GM10847 (cell line): Measurements from ENCODE around the gene PVR.

Source experiments
- POLR2A ChIP-seq: IDR thresholded peaks from 2 replicates; pipeline ENCODE4 v1.6.1; 2011; ENCODE audit not compliant: insufficient read length; ENCODE audit errors: extremely low read depth

Gene PVR

DNA sequence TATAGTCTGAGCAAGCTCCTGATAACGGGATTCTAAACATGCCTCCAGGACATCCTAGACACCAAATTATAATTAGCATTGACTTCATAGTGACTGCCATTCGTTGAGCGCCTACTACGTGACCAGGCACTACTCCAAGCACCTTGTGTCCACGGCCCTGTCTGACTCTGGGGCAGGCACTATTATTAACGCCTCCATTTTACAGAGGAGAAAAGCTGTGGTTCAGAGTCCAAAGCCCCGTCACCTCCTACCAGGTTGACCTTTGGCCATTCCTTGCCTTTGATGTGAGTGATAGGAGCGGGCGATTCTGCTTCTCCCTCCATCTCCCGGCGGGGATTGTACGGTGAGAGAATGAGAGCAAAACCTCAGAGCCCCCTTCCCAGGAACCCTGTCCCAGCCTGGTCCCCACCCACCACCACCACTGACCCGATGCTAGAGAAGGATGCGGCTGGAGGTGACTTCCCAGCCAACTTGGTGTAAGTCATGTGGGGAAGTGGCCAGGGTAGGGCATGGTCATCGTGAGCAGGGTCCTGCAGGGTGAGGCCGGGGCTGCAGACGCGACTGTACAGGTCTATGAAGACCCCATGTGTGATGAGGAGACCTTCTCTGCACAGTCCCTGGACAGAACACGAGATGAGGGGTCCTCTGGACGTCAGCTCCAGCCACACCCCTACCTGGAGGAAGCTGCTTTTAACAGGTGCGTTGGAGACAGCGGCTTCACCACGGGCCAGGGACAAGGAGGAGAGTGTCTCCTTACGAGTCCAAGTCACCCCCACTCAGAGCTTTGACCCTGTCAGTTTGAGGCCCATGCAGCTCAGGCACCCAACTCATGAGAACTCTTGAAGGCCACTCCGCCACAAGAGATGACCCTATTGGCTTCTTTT, 30.2 kb upstream of the PVR start, which contains the start of gene IGSF23:
Gene IGSF23 (plus strand): TSS at position 269 of the 884 bp plus-strand sequence. CDS start 83 bp downstream, at position 352.
- TF ChIP-seq POLR2A, result no peak

DNA sequence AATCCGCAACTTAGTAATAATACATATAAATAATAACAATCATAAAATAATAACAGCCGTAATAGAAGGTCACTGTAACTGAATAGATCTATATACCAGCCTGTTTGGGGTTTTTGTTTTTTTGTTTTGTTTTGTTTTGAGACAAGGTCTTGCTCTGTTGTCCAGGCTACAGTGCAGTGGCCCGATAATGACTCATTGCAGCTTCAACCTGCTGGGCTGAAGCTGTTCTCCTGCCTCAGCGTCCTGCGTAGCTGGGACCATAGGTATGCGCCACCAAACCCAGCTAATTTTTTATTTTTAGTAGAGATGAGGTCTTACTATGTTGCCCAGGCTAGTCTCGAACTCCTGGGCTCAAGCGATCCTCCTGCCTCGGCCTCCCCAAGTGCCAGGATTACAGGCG, 29.4 kb upstream of the PVR start:
- no peak for TF ChIP-seq POLR2A

DNA sequence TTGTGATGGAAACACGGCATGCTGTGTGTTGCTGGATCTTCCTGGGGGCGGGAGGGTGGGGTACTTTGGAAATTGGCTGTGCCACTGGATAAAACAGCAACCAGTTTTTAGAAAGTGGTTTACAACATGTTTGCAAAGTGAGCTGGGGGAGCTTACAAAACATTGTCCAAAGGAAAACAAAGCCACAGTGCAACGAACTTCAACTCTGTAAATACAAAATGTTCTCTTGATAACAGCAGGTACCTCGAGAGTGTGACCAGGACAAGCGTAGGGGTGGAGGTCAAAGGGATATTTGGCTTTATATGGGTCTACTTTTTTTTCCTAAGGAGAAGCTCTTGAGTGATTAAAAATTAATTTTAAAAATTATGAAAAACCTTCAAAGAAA, 27.9 kb upstream of the PVR start:
- TF ChIP-seq POLR2A, result no peak

DNA sequence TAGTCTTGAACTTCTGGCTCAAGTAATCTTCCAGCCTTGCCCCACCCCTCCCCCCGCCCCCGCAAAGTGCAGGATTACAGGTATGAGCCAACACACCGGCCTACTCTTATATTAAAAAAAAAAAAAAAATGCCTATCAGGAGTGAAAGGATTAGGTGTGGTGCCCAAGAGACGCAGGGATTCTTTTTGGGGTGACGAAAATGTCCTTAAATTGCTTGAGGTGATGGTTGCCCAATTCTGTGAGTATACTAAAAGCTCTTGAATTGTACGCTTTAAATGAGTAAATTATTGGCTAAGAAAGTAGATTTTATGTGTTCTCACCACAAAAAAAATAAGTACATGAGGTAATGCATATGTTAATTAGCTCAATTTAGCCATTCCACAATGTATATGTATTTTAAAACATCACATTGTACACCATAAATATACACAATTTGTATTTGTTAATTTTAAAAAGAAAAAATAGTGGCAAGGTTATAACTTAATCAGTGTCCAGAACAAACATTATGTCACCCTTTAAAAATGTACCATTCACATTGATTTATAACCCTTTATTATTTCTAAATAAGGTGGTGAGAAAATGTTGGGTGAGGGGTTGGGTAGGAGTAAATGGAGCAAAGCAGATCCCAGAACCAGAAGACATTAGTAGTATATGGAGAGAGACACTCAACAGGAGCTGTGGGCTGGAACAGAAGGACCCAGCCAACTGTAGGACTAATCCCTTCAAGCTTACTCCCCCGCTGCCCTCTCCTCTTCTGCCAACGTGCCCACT, 26.4 kb upstream of the PVR start:
- TF ChIP-seq POLR2A, result no peak

DNA sequence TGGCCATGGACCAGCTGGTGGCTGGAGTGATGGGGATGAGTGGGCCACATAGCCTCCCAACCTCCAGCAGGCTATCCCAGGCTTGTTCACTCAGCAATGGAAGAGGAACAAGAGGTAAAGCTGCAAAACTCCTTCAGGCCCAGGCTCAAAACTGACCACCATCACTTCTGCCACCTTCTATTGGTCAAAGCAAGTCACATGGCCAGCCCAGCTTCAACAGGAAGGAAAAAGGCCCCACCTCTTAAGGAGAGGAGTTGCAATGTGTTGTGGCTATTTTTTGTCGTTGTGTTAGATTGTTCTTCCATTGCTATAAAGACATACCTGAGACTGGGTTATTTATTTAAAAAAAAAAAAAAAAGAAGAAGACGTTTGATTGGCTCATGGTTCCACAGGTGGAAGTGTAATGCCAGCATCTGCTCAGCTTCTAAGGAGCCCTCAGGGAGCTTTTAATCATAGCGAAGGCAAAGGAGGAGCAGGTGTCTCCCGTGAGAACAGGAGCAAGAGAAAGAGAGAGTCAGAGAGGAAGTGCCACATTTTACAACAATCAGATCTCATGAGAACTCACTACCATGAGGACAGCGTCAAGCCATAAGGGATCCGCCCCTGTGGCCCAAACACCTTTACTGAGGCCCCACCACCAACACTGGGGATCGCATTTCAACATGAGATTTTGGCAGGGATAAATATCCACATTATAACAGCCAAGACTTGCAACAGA, 24.9 kb upstream of the PVR start:
- no peak for TF ChIP-seq POLR2A

DNA sequence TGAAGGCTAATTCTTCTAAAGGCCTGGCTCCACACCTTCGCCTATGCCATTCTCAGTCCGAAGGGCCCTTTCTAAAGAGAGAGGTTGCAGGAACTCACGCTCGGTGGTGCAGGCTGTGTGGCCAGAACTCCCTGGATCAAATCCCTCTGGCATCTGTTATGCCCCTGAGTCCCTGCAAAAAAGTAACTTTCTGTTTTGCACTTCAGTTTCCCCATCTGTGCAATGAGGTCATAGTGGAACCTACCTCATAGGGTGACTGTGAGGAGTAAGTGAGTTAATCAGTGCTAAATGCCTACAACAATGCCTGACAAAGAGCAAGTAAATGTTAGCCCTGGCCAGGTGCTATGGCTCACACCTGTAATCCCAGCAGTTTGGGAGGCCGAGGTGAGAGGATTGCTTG, 23.0 kb upstream of the PVR start:
- no peak for TF ChIP-seq POLR2A

DNA sequence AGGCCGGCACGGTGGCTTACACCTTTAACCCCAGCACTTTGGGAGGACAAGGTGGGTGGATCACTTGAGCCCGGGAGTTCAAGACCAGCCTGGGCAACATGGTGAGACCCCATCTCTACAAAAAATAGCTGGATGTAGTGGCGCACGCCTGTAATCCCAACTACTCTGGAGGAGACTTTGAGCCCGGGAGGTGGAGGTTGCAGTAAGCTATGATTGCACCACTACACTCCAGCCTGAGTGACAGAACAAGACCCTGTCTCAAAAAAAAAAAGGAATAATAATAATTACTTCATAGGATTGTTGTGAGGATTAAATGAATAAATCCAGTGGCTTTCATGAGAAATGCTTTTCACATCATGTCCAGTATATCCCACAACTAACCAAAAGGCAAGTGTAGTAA, 22.3 kb upstream of the PVR start:
- no peak for TF ChIP-seq POLR2A

DNA sequence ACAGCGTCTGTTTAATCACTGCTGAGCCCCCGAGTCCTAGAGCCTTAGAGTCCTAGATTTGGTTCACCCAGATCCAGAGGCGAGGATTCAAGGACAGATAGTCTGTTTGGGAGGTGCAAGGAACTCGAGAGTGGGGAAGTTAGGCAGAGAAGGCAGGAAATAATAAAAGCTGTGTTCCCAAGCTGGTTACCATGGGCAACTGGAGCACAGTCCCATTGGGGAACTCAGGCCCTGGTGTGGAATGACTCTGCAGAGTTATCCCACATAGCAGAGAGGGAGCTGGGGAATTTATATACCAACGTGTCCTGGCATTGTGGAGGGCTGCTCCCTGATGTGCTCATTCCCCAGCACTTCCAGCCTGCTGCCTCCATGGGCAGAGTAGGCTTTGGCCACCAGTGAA, 20.6 kb upstream of the PVR start:
- no peak for TF ChIP-seq POLR2A

DNA sequence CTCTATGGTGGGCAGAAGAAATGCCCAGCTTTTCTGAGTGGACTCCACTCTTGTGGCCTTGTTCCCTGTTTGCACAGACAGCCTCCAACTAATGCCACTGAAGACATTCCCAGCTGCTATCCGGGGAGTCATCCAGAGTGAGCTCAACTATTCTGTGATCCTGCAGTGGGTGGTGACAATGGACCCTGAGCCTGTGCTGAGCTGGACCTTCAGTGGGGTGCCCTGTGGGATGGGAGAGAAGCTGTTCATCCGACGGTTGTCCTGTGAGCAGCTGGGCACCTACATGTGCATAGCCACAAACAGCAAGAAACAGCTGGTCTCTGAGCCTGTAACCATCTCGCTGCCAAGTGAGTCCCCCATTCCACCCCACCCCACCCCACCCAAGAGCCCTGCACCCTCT, 20.1 kb upstream of the PVR start:
- no peak for TF ChIP-seq POLR2A

DNA sequence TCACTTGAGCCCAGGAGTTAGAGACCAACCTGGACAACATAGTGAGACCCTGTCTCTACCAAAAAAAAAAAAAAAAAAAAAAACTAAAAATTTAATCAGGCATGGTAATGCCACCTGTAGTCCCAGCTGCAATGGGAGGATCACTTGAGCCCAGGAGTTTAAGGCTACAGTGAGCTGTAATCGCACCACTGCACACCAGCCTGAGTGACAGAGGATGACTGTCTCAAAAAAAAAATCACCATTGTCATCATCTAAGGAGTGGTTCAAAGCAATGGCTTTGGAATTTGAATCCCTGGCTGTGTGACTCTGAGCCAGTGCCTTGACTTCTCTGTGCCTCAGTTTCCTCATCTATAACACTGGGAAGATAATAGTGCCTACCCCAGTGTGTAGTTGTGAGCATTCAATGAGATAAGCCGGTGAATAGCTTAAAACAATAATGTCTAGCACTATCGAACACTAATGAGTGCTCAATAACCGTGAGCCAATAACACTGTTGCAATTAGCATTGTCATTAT, 18.8 kb upstream of the PVR start:
- TF ChIP-seq POLR2A, result no peak

DNA sequence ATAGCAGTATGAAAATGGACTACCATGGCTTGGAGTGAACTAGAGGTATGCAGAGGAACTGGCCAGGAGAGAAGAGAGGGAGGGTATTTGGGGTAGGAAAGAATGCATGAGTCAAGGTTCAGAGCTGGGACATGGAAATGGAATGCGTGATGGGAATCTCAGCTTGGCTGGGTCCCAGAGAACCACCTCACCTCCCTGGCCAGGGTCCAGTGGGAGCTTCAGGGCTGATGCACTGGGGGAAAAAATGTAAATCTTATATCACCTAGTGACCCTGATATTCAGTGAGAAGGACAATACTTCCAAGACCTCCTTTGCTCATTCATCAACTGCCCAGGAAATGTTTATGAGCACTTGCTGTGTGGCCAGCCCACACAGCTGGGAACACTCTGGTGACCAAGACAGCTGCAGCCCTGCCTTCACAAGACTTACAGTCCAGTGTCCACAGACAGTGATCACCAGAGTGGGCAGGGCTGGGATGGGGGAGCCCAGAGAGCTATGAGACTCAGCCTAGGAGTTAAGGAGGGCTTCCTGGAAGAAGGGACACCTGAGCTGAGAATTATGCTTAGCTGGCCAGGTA, 17.6 kb upstream of the PVR start:
- no peak for TF ChIP-seq POLR2A

DNA sequence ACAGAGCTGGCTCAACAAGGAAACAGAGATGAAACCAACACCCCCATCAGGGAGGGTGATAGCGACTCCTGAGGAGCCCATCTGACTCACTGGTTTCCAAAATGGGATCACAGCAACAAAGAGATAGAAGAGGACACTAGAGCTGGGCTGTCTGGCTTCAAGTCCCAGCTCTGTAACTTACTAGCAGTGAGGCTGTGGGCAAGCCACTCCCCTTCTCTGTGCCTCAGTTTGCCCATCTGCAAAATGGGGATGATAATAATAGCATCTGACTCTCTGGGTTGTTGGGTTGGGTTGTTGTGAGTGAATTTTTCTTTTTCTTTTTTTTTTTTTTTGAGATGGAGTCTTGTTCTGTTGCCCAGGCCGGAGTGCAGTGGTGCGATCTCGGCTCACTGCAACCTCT, 16.1 kb upstream of the PVR start:
- TF ChIP-seq POLR2A, result no peak

DNA sequence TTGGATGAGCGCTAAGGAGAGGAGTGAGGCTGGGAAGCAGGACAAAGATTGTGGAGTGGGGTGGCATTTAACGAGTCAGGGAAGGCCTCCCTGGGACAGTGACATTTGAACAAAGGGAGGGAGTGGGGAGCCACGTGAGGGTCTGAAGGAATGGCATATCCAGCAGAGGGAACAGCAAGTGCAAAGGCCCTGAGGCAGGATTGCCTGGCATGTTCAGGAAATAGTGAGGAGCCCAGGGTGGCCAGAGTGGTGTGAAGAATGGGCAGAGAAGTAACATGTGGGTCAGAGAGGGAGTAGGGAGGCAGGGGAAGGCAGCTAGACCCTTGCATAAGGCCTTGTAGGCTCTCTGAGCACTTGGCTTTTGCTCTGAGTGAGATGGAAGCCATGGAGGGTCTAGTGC, 14.9 kb upstream of the PVR start:
- no peak for TF ChIP-seq POLR2A

DNA sequence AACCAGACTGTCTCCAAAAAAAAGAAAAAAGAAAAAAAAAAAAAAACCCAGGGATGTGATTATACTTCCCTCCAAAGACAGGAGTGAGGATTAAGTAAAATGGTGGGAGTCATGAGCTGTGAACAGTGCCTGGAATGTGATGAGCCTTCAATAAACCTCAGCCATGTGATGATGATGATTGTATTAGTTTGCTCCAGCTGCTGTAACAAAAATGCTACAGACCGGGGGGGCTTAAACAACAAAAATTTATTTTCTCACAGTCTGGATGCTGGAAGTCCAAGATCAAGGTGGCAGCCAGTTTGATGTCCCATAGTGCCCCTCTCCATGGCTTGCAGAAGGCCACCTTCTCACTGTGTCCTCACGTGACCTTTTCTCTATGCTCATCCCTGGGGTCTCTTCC, 8.9 kb upstream of the PVR start:
- TF ChIP-seq POLR2A, result no peak
